Prostate gland (tissue), 2 donors: ENCODE results near the gene TTBK2.

ENCODE experiments used
- POLR2A ChIP-seq: fragments of 450-650 bp; IDR thresholded peaks from one replicate; pipeline ENCODE4 v1.6.1; 2016; ENCODE audit warnings: antibody characterized with exemption, mild to moderate bottlenecking
- TF ChIP-seq, protein P1 (sequence below), 4 experiments: fragments of 200-600 bp in 2 of 4; fragments of 450-650 bp in 2 of 4; sonication (generic) in 2 of 4; IDR thresholded peaks; 1 replicate in 3 of 4; 2 replicates in 1 of 4; pipeline ENCODE4 v1.5.1; 2016 to 2019; ENCODE audit warnings: antibody characterized with exemption in 4 of 4, mild to moderate bottlenecking in 2 of 4, moderate library complexity in 2 of 4

DNA sequence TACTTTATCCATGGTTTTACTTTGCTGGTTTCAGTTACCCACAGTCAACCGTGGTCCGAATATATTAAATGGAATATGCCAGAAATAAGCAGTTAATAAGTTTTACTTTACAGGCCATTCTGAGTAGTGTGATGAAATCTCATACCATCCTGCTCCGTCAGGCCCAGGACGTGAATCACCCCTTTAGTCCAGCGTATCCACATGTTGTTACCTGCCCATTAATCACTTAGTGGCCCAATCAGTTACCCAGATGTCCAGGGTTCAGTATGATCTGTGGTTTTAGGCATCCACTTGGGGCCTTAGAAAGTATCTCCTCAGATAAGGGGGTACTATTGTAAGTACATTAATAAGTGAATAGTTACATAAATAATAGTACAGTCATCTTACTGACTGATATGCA, 88.0 kb downstream of the TTBK2 start:
- TF ChIP-seq, protein P1, sequence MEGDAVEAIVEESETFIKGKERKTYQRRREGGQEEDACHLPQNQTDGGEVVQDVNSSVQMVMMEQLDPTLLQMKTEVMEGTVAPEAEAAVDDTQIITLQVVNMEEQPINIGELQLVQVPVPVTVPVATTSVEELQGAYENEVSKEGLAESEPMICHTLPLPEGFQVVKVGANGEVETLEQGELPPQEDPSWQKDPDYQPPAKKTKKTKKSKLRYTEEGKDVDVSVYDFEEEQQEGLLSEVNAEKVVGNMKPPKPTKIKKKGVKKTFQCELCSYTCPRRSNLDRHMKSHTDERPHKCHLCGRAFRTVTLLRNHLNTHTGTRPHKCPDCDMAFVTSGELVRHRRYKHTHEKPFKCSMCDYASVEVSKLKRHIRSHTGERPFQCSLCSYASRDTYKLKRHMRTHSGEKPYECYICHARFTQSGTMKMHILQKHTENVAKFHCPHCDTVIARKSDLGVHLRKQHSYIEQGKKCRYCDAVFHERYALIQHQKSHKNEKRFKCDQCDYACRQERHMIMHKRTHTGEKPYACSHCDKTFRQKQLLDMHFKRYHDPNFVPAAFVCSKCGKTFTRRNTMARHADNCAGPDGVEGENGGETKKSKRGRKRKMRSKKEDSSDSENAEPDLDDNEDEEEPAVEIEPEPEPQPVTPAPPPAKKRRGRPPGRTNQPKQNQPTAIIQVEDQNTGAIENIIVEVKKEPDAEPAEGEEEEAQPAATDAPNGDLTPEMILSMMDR (IDR thresholded peaks at IDR 0.05) = no peak
- TF ChIP-seq POLR2A = no peak
